Raji (cell line): Measurements from ENCODE around the gene MAP3K20.

Source experiments
- POLR2A ChIP-seq: IDR thresholded peaks from 2 replicates; pipeline ENCODE4 v1.6.1; 2011; ENCODE audit warnings: low read depth, low read length, control low read depth; ENCODE audit not compliant: insufficient read depth

MAP3K20 gene

GRCh38 chr2:173238831-173239230 is 163.2 kb downstream of the MAP3K20 start:
- TF ChIP-seq POLR2A: no peak

- TF ChIP-seq POLR2A: no peak
Measured at GRCh38 chr2:173239644-173240043, 164.0 kb downstream of the MAP3K20 start.

DNA sequence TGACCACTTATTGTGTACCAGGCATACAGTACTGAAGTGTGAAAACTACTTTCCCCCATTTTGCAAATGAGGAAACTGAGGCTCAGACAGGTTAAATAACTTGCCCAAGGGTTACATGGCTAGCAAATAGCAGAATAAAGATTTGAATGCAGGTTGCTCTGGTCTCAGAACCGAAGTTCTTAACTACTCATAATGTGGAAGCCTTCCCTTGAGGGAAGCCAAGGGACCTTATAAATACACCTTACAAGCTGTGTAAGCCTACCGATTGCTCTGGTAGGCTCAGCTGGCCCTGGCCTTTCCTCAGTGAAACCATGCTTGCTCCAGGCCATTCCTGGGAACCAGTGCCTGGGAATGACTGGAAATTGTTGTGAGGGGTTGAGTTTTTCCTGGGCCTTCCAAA is 164.4 kb downstream of the MAP3K20 start:
- TF ChIP-seq POLR2A: no peak

- TF ChIP-seq POLR2A: no peak
Measured at GRCh38 chr2:173241643-173242042, 166.0 kb downstream of the MAP3K20 start.

DNA sequence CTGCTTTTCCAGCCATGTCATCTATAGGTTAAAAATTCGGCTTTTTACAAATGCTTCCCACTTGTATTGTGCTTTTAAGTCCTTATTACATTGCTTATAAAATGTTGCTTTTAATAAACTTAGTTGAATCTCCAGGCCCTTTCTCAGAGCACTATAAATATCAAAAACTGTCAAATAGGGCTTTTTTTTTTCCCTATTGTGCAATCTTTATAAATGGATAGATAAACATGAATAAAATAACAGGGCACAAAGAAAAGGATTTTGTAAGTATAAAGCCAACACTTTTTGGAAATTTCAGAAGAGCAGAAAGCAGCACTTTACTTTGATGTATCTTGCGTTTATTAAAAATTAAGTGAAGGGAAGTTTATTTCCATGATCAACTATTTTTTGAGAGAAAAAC is 171.5 kb downstream of the MAP3K20 start:
- TF ChIP-seq POLR2A: no peak

- TF ChIP-seq POLR2A: no peak
Measured at GRCh38 chr2:173248381-173248780, 172.7 kb downstream of the MAP3K20 start.

- no peak for TF ChIP-seq POLR2A
Measured at GRCh38 chr2:173249661-173250641, 174.3 kb downstream of the MAP3K20 start.

GRCh38 chr2:173251225-173251624 is 175.6 kb downstream of the MAP3K20 start:
- no peak for TF ChIP-seq POLR2A

GRCh38 chr2:173252581-173252980 is 176.9 kb downstream of the MAP3K20 start:
- TF ChIP-seq POLR2A: no peak

- TF ChIP-seq POLR2A: no peak
Measured at GRCh38 chr2:173254659-173255058, 179.0 kb downstream of the MAP3K20 start.

GRCh38 chr2:173258701-173259100 is 183.1 kb downstream of the MAP3K20 start:
- no peak for TF ChIP-seq POLR2A

GRCh38 chr2:173264151-173264550 is 188.5 kb downstream of the MAP3K20 start:
- no peak for TF ChIP-seq POLR2A

DNA sequence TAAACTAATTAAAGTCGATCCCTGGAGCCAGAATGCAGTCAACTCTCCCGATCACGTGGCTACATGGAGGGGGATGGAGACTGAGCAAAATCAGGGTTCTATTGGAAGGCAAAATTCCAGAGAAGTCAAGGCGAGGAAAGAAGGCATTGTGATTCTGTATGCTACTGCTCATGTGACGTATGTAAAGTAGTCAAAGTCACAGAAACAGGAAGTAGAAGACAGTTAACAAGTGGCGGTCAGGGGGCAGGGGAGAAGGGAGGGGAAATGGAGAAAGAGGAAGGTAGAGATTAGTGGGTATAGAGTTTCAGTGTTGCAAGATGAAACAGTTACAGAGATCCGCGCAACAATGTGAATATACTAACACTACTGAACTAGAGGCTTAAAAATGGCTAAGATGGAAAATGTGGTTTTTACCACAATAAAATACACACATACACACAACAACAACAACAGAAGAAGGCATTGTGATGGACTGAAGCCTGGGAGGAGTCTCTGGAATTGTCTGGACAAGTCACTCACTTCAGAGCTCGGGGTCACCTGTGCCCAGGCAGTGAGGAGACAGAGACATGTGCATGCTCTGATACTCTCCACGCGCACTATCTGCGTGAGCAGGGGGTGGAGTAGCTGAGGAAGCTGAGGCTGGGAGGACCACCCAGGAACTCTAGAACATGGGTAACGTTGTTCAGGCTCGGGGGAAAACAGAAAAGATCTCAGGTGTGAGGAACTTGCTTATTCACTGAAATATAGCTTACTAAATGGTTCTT is 189.1 kb downstream of the MAP3K20 start:
- TF ChIP-seq POLR2A: peak; percentile 37; the same call in 1 of the 2 replicates

DNA sequence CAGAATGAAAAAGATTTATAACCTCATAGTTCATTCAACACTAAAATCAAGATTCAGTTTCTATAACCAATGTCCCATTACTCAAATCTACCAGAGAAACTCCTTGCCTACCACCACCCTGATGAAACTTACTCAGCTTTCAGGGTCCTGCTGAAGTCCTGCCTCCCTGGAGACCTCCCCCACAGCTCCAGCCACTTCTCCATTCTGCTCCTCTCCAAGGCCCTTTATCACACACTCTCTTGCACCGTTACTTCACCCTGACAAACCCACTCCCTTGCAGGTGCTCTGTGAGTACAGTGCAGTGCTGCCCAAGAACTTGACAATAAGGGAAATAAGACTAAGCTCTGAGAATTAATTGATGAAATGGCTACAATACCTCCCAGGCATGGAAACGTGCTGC is 195.5 kb downstream of the MAP3K20 start:
- no peak for TF ChIP-seq POLR2A

- TF ChIP-seq POLR2A: no peak
Measured at GRCh38 chr2:173271825-173272224, 196.2 kb downstream of the MAP3K20 start.

DNA sequence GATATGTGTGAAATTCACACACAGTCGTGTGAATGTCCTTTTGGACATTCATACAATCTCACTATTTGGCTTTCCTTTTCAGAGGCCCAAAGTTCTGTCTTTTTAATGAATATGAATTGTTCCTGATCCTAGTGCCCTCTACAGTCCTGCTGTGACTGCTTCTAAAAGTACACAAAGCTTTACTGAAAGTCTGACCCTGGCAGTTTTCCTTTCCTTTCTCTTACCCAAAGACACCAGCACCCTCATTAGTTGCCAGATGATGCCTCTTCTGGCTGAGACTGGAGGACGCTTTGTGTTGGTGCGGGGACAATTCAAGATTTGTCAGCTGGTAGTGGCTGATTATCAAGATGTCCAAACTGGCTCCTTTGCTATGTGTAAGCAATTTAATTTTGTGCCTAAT is 197.2 kb downstream of the MAP3K20 start:
- no peak for TF ChIP-seq POLR2A
